ENCODE data around the gene HPSE2.

HPSE2 gene

DNA sequence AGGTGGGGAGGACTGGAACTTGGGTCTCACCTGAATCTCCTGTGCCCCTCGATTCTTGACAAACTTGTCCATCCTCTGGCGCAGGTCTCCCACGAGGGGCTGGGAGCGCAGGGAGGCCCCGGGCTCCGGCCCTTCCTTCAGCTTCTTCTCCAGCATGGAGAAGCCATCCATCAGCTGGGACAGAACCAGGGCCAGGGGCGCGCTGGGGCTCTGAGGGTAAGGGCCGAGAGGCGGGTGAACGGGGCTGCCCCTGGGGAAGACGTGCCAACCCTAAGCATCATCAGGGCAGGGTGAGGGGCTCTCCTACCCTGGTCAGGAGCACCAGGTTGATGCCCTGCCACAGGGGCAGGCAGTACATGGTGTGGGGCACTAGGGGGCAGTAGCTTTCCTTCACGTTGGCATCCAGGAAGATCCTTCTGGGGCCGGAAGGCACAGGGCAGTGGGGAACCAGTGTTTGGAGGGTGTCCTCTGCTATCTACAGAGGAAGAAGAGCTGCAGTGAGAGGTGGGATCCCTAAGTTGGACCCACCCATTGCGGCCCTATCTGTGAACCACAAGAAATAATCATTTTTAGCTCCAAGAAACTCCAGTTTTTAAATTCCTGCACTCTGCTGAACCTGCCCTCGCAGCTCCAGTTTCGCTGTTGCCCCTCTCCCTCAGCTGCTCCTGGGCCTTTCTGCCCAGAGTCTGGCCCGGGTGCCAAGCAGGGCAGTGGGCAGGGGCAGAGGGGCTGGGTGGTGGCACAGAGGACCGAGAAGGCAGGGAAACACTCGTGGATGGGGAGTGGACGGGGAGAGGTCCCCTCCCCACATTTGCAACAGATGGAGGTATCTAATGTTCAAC, 809.9 kb downstream of the HPSE2 start:
- TF ChIP-seq RAD21 (IDR thresholded peaks at IDR 0.05; ENCODE audit: low read depth) (peak; percentile 79), CREB1 (IDR thresholded peaks at IDR 0.05; ENCODE audit: low read depth) (no peak), YY1 (IDR thresholded peaks at IDR 0.05; ENCODE audit: low read depth) (0 out of 2 replicates have a peak, but pooled peaks have one; percentile 16)

DNA sequence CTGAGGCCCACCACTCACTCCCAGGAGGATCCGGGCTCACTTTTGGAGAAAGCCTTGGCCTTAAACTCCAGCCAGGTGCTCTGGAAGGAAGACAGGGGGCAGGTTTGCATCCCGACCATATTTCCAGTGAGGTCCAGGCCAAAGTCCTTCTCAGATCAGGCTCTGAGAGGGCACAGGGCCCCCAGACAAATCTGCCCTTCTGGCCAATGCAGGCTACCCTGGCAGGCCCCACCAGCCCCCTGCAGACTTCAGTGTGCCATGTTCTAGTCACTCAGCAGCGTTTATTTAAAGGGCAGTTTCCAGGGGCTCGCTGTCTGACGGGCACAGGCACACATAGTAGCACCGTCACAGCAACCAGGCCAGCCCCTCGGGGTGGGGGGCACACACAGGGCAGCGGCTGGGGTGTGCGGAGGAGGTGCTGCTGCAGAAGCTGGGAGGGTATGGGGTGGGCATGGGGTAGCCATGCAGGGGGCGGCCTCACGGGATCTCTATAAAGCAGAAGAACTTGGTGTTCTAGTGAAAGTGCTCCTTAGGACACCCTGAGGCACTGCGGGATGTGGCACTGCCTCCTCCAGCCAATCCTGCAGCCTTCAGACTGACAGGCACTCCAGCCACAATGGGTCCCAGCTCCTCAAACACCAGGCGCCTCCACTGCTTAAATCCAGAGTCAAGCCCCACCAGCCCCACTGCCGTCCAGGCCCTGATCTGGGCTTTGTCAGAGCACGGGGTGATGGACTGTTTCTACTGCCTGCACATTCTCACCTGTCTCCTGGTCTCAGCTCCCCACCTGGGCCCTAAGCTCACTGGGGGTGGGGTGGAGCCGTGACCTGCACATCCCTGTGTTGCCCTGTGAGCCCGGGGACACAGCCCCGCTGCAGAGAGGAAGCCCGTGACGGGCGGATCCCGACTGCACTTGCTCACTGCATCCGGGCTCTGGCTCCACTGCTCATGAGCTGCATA, 811.1 kb downstream of the HPSE2 start:
- TF ChIP-seq, protein P1, sequence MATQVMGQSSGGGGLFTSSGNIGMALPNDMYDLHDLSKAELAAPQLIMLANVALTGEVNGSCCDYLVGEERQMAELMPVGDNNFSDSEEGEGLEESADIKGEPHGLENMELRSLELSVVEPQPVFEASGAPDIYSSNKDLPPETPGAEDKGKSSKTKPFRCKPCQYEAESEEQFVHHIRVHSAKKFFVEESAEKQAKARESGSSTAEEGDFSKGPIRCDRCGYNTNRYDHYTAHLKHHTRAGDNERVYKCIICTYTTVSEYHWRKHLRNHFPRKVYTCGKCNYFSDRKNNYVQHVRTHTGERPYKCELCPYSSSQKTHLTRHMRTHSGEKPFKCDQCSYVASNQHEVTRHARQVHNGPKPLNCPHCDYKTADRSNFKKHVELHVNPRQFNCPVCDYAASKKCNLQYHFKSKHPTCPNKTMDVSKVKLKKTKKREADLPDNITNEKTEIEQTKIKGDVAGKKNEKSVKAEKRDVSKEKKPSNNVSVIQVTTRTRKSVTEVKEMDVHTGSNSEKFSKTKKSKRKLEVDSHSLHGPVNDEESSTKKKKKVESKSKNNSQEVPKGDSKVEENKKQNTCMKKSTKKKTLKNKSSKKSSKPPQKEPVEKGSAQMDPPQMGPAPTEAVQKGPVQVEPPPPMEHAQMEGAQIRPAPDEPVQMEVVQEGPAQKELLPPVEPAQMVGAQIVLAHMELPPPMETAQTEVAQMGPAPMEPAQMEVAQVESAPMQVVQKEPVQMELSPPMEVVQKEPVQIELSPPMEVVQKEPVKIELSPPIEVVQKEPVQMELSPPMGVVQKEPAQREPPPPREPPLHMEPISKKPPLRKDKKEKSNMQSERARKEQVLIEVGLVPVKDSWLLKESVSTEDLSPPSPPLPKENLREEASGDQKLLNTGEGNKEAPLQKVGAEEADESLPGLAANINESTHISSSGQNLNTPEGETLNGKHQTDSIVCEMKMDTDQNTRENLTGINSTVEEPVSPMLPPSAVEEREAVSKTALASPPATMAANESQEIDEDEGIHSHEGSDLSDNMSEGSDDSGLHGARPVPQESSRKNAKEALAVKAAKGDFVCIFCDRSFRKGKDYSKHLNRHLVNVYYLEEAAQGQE (IDR thresholded peaks at IDR 0.05; ENCODE audit: low read depth), result no peak

DNA sequence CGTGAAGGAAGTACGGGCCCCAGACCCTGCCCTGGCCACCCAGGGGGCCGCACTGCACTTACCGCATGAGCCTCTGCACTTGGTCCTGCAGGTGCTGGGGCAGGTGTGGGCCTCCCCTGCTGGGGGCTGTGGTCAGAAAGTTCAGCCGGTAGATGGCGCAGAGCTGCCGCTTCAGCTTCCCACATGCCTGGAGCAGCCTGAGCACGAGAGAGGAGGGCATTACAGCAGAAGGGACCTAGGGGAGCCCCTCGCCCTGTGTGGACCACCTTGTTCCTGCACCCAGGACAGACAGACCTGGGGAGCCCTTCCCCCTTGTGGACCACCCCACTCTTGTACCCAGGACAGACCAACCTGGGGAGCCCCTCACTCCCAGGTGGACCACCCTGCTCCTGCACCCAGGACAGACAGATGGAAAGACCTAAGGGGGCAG, 811.9 kb downstream of the HPSE2 start:
- TF ChIP-seq, protein P2, sequence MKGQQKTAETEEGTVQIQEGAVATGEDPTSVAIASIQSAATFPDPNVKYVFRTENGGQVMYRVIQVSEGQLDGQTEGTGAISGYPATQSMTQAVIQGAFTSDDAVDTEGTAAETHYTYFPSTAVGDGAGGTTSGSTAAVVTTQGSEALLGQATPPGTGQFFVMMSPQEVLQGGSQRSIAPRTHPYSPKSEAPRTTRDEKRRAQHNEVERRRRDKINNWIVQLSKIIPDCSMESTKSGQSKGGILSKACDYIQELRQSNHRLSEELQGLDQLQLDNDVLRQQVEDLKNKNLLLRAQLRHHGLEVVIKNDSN (IDR thresholded peaks at IDR 0.05), result no peak
- no peak for TF ChIP-seq FOXM1 (IDR thresholded peaks at IDR 0.05; ENCODE audit: borderline replicate concordance, low read depth)
- no peak for TF ChIP-seq ZBTB7A (IDR thresholded peaks at IDR 0.05; ENCODE audit: low read depth)
- no peak for TF ChIP-seq TAF1 (IDR thresholded peaks at IDR 0.05; ENCODE audit: low read depth)
- no peak for TF ChIP-seq YY1 (IDR thresholded peaks at IDR 0.05; ENCODE audit: low read depth)
- TF ChIP-seq, protein P3, sequence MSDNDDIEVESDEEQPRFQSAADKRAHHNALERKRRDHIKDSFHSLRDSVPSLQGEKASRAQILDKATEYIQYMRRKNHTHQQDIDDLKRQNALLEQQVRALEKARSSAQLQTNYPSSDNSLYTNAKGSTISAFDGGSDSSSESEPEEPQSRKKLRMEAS (IDR thresholded peaks at IDR 0.05), result no peak
- TF ChIP-seq EGR1 (IDR thresholded peaks at IDR 0.05), result no peak
- no peak for TF ChIP-seq RAD21 (IDR thresholded peaks at IDR 0.05; ENCODE audit: low read depth)
- no peak for TF ChIP-seq EP300 (IDR thresholded peaks at IDR 0.05; ENCODE audit: borderline replicate concordance)
- no peak for TF ChIP-seq TCF12 (IDR thresholded peaks at IDR 0.05; ENCODE audit: low read depth)
- no peak for TF ChIP-seq NFIC (IDR thresholded peaks at IDR 0.05)

DNA sequence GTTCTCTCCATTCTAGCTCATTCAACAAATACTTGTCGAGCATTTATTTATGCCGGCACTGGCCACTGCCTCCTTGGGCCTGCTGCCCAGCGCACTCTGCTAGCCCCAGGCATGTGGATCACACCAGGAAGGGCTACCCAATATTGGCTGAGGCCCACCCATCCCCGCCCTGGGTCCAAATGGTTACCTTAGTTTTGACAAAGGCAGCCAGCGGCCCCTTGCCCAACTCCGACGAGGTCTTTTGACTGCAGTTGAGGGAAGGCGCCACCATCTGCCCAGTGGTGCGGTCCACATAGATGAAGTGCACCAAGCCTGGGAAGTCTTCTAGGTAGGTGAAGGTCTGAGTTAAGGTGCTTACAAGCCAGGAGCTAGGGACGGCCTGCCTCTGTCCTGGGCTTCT, 813.5 kb downstream of the HPSE2 start:
- TF ChIP-seq FOXM1 (IDR thresholded peaks at IDR 0.05; ENCODE audit: borderline replicate concordance, low read depth) (no peak), RAD21 (IDR thresholded peaks at IDR 0.05; ENCODE audit: low read depth) (no peak)

DNA sequence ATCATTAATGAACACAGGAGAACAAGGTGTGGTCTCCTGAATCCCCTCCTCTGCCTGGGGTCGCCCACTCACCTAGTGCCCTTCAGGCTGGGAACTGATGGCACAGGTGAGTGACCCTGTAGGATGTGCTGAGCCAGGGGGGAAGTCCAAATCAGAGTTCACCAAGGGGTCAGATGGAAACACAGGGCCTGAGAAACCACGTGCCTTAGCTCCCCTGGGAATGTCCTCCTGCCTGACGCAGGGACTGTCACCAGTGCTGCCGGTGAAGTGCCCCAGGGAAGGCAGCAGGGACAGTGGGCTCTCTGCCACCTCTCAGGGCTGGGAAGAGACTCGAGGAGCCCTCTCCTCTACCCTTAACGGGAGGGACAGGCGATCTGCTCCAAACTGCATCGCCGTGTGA, 814.9 kb downstream of the HPSE2 start:
- TF ChIP-seq YY1 (IDR thresholded peaks at IDR 0.05; ENCODE audit: low read depth) (no peak), EGR1 (IDR thresholded peaks at IDR 0.05) (no peak), FOXM1 (IDR thresholded peaks at IDR 0.05; ENCODE audit: borderline replicate concordance, low read depth) (no peak)
- TF ChIP-seq, protein P1 (IDR thresholded peaks at IDR 0.05; ENCODE audit: low read depth), result no peak
- TF ChIP-seq, protein P2 (IDR thresholded peaks at IDR 0.05), result no peak

DNA sequence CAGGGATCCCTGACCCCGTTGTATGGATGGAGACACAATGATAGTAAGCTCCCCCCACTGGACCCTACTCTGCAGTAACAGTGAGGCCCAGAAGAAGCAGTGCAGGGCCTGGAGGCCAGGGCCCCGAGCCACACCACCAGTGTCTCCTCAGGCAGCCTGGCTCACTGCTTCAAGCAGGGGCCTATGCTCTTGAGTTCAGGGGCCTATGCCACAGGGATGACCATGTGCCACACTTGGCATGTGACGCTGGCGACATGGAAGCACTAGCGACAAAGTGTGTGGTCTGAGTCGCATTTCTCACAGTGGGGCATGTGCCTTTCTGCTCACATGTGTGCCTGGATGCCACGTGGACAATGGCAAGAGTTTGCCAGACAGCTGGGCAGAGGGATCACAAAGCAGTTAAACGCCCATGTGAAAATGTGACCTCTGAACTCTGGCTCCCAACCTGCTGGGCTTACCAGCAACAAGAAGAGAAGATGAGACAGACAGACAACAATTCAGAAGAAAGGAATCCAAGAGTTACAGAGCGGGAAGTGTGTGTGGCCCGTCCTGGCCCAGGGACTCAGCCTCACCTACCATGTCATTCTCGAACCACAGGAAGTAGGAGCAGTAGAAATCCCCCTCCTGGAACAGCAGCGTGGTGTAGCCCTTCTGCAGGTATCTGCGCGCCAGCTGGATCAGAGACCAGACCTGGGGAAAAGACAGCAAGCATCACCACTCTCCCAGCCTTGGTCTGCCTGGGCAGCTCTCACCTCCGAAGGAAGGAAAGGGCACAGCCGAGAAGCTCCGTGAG, 816.0 kb downstream of the HPSE2 start:
- TF ChIP-seq FOXM1 (IDR thresholded peaks at IDR 0.05; ENCODE audit: borderline replicate concordance, low read depth) (no peak), RAD21 (IDR thresholded peaks at IDR 0.05; ENCODE audit: low read depth) (no peak), YY1 (IDR thresholded peaks at IDR 0.05; ENCODE audit: low read depth) (no peak), CEBPB (IDR thresholded peaks at IDR 0.05) (no peak), ZBTB7A (IDR thresholded peaks at IDR 0.05; ENCODE audit: low read depth) (no peak), CREB1 (IDR thresholded peaks at IDR 0.05; ENCODE audit: low read depth) (no peak), TEAD4 (IDR thresholded peaks at IDR 0.05) (no peak), EGR1 (IDR thresholded peaks at IDR 0.05) (no peak), EP300 (IDR thresholded peaks at IDR 0.05; ENCODE audit: borderline replicate concordance) (no peak), TCF12 (IDR thresholded peaks at IDR 0.05; ENCODE audit: low read depth) (no peak), TAF1 (IDR thresholded peaks at IDR 0.05; ENCODE audit: low read depth) (no peak)
- TF ChIP-seq, protein P2 (IDR thresholded peaks at IDR 0.05), result no peak
- TF ChIP-seq, protein P3 (IDR thresholded peaks at IDR 0.05), result no peak
- TF ChIP-seq, protein P1 (IDR thresholded peaks at IDR 0.05; ENCODE audit: low read depth), result no peak
